DMS53 treated with DMSO at 0.1 percent for 48 hours (cell line): ENCODE results near the gene TMX4.

ENCODE experiments used
- DNase-seq: peaks from one replicate; lab custom pipeline; 2025; ENCODE audit not compliant: unreplicated experiment; lab: John Stamatoyannopoulos, UW

Gene TMX4

GRCh38 chr20:8020314-8021079 lies 936 bp upstream of the TMX4 start:
- DNase-seq: no peak

GRCh38 chr20:8019998-8020247 lies 362 bp upstream of the TMX4 start:
- DNase-seq: no peak

GRCh38 chr20:8018958-8019245 lies 659 bp downstream of the TMX4 start:
- DNase-seq: peak; percentile 70

GRCh38 chr20:8012724-8013123 lies 6.8 kb downstream of the TMX4 start:
- no peak for DNase-seq

- DNase-seq: no peak
These were observed 10.8 kb downstream of the TMX4 start for GRCh38 chr20:8008733-8009132.

- peak; percentile 7 for DNase-seq
These were observed 12.1 kb downstream of the TMX4 start for GRCh38 chr20:8007490-8007889.

GRCh38 chr20:8005575-8006366 lies 13.8 kb downstream of the TMX4 start:
- DNase-seq: no peak

- DNase-seq: no peak
These were observed 14.5 kb downstream of the TMX4 start for GRCh38 chr20:8005033-8005432.

GRCh38 chr20:8002056-8002455 lies 17.5 kb downstream of the TMX4 start:
- DNase-seq: peak; percentile 76

- DNase-seq: no peak
These were observed 18.8 kb downstream of the TMX4 start for GRCh38 chr20:8000796-8001195.

GRCh38 chr20:7996898-7997297 lies 22.7 kb downstream of the TMX4 start:
- no peak for DNase-seq

- DNase-seq: no peak
These were observed 24.8 kb downstream of the TMX4 start for GRCh38 chr20:7994809-7995208.

GRCh38 chr20:7993703-7994102 lies 25.9 kb downstream of the TMX4 start:
- no peak for DNase-seq

- no peak for DNase-seq
These were observed 26.3 kb downstream of the TMX4 start for GRCh38 chr20:7993238-7993637.

GRCh38 chr20:7990385-7990784 lies 29.2 kb downstream of the TMX4 start:
- DNase-seq: no peak

- no peak for DNase-seq
These were observed 30.2 kb downstream of the TMX4 start for GRCh38 chr20:7989379-7989778.

- DNase-seq: no peak
These were observed 33.6 kb downstream of the TMX4 start for GRCh38 chr20:7985916-7986315.

GRCh38 chr20:7984192-7984591 lies 35.4 kb downstream of the TMX4 start:
- no peak for DNase-seq

GRCh38 chr20:7981374-7981773 lies 38.2 kb downstream of the TMX4 start:
- DNase-seq: no peak

GRCh38 chr20:7980332-7981046 lies 39.1 kb downstream of the TMX4 start:
- no peak for DNase-seq

- DNase-seq: no peak
These were observed 41.9 kb downstream of the TMX4 start for GRCh38 chr20:7977709-7978108.

- no peak for DNase-seq
These were observed 43.6 kb downstream of the TMX4 start for GRCh38 chr20:7975851-7976414.
